ENCODE measurements around the gene SERGEF.

SERGEF gene

GRCh38 chr11:18012906-18013781 lies at the start of gene SERGEF:
SERGEF (minus strand) TSS chr11:18013047; CDS start chr11:18013010, 37 bp downstream.
- DNase-seq = peak; percentile 74

GRCh38 chr11:18061351-18061750 lies 48.5 kb upstream of the SERGEF start:
- DNase-seq = no peak

DNA sequence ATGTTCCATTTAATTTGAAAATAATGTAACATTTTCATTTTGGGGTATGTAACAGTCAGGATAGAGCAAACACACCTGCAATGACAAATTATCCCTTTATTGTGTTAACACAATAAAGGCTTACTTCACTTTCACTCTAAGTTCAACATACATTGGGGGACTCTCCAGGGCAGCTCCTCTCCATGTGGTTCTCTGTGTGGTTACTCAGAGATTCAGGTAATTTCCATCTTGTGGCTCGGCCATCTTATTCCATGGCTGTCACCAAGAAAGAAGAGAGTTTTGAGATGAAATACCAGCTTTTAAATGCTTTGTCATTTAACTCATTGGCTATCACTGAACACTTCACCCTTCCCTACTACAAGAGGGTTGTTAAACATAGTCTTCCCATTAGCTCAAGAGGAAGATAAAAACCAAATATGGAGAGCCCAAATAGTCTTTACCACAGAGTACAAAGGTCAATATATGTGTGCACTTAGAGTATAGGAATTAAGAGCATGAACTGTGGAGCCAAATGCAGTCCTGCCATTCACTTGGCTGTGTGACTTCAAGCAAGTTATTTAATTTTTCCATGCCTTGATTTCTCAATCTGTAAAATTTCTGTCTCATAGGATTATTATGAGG lies 43.8 kb upstream of the SERGEF start:
- no peak for DNase-seq

DNA sequence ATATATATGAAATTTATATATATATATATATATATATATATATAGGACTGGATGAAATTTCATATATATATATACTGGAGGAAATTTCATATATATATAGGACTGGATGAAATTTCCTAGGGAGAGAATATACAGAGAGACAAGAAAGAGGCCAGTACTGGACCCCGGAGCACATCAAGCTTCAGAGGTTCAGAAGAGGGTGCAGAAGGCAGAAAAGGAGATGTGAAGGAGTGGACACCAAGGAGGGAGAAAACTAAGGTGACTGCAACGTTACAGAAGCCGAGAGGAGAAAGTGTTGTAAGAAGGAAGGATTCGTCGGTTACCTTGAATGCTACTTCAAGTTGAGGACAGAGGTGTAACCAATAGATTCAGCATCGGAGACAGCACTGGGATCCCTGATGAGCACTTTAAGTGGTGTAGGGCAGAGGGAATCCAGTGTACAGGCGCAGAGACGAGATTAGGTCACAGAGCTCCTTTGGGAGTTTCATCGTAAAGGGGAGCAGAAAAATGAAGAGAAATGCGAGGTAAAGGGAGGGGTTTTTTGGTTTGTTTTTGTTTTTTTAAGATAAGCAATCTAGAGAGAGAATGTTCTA lies 41.8 kb upstream of the SERGEF start:
- DNase-seq = no peak

- DNase-seq = no peak
Observed at GRCh38 chr11:18050848-18051247, 38.0 kb upstream of the SERGEF start.

GRCh38 chr11:18046116-18046777 lies 33.4 kb upstream of the SERGEF start, which contains the start of gene TPH1:
TPH1 (minus strand) TSS chr11:18046269; CDS start chr11:18040762, 5,507 bp downstream.
- no peak for DNase-seq

DNA sequence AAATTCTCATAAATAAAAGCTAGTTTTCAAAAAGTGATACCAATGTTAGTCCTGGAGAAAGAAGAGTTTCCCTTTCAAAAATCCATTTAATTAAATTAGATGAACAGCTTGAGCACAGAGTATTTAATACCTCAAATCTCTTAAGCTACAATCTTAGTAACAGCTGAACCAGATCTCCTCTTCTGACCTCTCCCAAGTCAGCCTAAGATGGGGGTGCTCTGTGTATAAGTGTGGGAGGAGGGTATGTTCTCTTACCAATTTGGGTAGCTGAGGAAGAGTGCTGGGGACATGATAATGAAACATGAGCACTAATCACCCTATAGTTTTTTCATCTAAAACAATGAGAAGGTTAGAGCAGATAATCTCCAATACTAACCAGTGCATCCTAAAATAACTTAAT lies 23.6 kb upstream of the SERGEF start:
- no peak for DNase-seq

GRCh38 chr11:18027475-18027874 lies 14.6 kb upstream of the SERGEF start:
- no peak for DNase-seq

DNA sequence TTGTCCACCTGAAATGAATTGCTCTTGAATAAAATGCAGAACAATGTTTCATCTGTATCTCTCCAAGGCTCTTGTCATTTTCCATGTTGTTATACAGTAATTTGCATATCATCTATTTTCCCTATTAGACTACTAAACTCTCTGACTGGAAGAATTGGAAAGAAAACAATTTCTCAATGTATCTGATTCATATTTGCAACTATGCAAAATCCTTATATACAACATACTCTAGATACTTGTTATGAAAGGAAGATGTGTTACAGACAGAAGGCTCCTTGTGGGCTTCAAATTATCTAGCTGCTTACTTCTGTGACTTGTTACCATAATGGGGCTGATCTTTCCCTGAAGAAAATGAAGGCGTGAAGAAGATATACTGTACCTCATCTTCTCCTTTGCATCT lies 9.6 kb upstream of the SERGEF start:
- DNase-seq = no peak

DNA sequence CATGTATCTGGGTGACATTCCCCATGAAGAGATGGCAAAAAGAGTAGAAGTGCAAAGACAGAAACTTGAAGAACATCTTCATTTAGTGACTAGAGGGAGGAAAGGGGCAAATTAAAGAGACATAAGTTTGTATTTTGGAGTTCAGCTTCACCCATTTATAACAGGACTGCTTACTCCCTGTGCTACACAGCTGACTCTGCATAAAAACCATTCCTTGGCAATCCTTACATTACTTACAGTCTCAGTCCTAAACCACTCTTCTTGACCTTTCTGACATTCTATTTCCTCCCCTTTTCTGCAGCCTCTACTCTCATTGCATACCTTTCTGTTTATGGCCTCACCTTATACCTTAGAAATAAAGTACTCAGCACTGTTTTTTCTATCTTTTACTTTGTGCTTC lies 6.8 kb upstream of the SERGEF start:
- no peak for DNase-seq

GRCh38 chr11:18016789-18017188 lies 3.9 kb upstream of the SERGEF start:
- DNase-seq = no peak

GRCh38 chr11:18014876-18015275 lies 2.0 kb upstream of the SERGEF start:
- no peak for DNase-seq

GRCh38 chr11:18013790-18014507 lies 1.1 kb upstream of the SERGEF start:
- DNase-seq = no peak

DNA sequence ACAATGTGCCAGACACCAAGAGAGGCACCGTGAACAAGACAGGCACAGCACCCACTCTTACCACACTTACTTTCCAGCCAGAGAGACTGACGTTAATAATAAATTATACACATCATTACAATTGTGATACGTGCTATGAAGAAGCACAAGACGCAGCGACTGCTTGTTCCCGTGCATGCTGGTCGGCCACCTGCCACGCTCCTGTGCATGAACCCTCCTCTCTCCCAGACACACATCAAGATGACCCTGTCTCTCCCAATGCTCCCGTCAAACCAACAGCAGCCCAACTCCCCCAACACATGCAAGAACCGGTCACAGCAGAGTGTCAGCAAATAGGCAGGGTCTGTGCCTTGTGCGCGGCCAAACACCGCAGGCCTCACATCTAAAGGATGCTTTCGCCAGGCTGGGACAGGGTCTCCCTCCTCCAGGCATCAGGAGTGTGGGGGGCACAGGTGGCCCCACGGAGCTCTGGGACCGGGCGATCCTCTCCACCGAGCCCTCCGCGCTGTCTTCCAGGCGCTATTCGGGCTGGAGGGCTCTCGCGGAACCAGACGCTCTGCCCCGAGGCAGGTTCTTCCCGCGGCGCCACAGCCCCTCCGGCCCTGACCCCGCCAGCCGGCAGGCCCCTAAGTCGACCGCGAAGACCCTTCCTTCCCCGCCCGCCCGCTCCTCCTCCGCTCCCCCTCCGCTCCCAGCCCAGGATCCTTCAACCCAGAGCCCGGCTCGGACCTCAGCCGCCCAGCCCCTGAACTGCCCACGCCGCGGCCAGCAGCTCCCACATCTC lies 533 bp downstream of the SERGEF start:
- DNase-seq = no peak

DNA sequence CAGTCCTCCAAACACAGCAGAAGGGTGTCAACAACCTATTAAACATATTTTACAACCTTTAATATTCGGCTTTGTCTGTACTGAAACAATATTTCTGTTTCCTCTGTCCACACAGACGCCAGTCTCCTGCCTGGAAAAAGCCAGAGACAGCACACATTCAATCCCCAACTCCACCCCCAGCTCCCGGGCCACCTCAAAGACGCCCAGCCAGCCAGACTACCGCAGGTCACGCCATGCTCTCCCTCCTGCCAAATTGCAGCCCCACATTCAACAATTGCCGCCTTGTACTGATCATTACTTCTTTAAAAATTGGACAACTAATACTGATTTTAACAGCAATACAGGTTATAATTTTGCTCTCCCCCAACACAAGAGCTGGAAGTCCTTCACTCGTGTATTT lies 1.2 kb downstream of the SERGEF start:
- no peak for DNase-seq

DNA sequence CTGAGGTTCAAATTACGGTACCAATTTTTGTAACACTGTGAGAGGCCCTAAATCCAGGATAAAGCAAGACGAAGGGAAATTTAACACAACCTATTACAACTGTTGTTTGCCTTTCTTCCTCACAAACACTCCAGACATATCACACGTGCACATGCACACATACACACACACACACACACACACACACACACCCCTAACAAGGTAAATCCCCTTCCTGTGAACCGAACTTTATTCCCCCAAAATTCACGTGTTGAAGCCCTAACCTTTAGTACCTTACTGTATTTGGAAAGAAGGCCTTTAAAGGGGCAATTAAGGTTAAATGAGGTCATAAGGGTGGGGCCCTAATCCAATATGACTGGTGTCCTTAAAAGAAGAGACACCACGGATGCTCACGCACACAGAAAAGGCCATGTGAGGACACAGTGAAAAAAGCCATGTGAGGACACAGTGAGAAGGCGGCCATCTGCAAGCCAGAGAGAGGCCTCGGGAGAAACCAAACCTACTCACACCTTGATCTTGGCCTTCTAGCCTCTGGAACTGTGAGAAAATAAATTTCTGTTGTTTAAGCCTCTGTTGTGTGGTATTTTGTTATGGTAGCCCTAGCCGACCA lies 1.8 kb downstream of the SERGEF start:
- no peak for DNase-seq

GRCh38 chr11:18010121-18010670 lies 2.7 kb downstream of the SERGEF start:
- no peak for DNase-seq

- no peak for DNase-seq
Observed at GRCh38 chr11:18005376-18006129, 7.3 kb downstream of the SERGEF start.

- no peak for DNase-seq
Observed at GRCh38 chr11:18001191-18001590, 11.7 kb downstream of the SERGEF start.

- no peak for DNase-seq
Observed at GRCh38 chr11:18000760-18001159, 12.1 kb downstream of the SERGEF start.
